ENCODE data around the gene SCUBE3. TPM values are rescaled to one million over a fixed set of nuclear protein-coding genes. Genes with fewer than 3 reads are reported as not detected.

SCUBE3 gene
- total RNA-seq, 1 donor from 2014 or later: 1.2 TPM

- no peak for DNase-seq (ENCODE audit: low spot score)
- no peak for TF ChIP-seq CTCF (IDR thresholded peaks at IDR 0.05; ENCODE audit: unreplicated experiment)
- Mint-ChIP-seq H3K4me1 (ENCODE audit: unreplicated experiment) (peaks cover 13% of the 10 kb centered on the region), H3K36me3 (ENCODE audit: low read depth, unreplicated experiment) (no peaks in the 10 kb centered on the region), H3K9me3 (ENCODE audit: unreplicated experiment) (no peaks in the 10 kb centered on the region), H3K27ac (ENCODE audit: unreplicated experiment) (no peak overlapping the region), H3K27me3 (ENCODE audit: unreplicated experiment) (peaks cover 2% of the 10 kb centered on the region), H3K4me3 (ENCODE audit: unreplicated experiment) (no peak overlapping the region)
These were observed 36.6 kb upstream of the SCUBE3 start for GRCh38 chr6:35177157-35177556.

GRCh38 chr6:35177596-35177995, 36.2 kb upstream of the SCUBE3 start:
- DNase-seq (ENCODE audit: low spot score): no peak
- Mint-ChIP-seq H3K4me1 (ENCODE audit: unreplicated experiment) (peaks cover 13% of the 10 kb centered on the region), H3K27ac (ENCODE audit: unreplicated experiment) (no peak overlapping the region), H3K4me3 (ENCODE audit: unreplicated experiment) (no peak overlapping the region), H3K36me3 (ENCODE audit: low read depth, unreplicated experiment) (no peaks in the 10 kb centered on the region), H3K27me3 (ENCODE audit: unreplicated experiment) (peaks cover 2% of the 10 kb centered on the region), H3K9me3 (ENCODE audit: unreplicated experiment) (no peaks in the 10 kb centered on the region)
- TF ChIP-seq CTCF (IDR thresholded peaks at IDR 0.05; ENCODE audit: unreplicated experiment): no peak

DNA sequence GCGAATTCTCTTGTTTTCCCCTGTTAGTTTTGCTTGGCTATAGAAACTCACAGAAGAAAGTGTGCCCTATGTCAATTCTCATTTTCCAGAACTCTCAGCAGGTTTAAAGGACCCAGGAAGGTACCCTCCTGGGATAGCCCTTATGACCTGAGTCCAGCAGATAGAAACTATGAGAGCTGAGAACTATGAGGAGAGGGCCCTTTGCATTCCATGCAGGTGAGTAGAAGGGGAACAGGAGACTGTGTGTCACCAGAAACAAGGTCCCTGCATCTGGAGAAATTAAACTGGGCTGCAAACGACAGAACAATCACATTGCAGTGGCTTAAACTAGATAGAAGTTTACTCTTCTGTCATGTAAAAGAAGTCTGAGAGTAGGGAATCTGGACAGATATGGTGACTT, 35.7 kb upstream of the SCUBE3 start:
- no peak for DNase-seq (ENCODE audit: low spot score)
- no peak for TF ChIP-seq CTCF (IDR thresholded peaks at IDR 0.05; ENCODE audit: unreplicated experiment)
- no peak overlapping the region for H3K4me3 Mint-ChIP-seq (ENCODE audit: unreplicated experiment)
- peaks cover 2% of the 10 kb centered on the region for H3K27me3 Mint-ChIP-seq (ENCODE audit: unreplicated experiment)
- no peaks in the 10 kb centered on the region for H3K36me3 Mint-ChIP-seq (ENCODE audit: low read depth, unreplicated experiment)
- H3K9me3 Mint-ChIP-seq (ENCODE audit: unreplicated experiment): no peaks in the 10 kb centered on the region
- H3K4me1 Mint-ChIP-seq (ENCODE audit: unreplicated experiment): peaks cover 13% of the 10 kb centered on the region
- no peak overlapping the region for H3K27ac Mint-ChIP-seq (ENCODE audit: unreplicated experiment)

- Mint-ChIP-seq H3K36me3 (ENCODE audit: low read depth, unreplicated experiment) (no peaks in the 10 kb centered on the region), H3K27ac (ENCODE audit: unreplicated experiment) (peak overlapping the region; percentile 30), H3K27me3 (ENCODE audit: unreplicated experiment) (peaks cover 3% of the 10 kb centered on the region), H3K4me1 (ENCODE audit: unreplicated experiment) (peaks cover 9% of the 10 kb centered on the region), H3K9me3 (ENCODE audit: unreplicated experiment) (no peaks in the 10 kb centered on the region), H3K4me3 (ENCODE audit: unreplicated experiment) (no peak overlapping the region)
- no peak for DNase-seq (ENCODE audit: low spot score)
- no peak for TF ChIP-seq CTCF (IDR thresholded peaks at IDR 0.05; ENCODE audit: unreplicated experiment)
These were observed 34.6 kb upstream of the SCUBE3 start for GRCh38 chr6:35178932-35179832.

DNA sequence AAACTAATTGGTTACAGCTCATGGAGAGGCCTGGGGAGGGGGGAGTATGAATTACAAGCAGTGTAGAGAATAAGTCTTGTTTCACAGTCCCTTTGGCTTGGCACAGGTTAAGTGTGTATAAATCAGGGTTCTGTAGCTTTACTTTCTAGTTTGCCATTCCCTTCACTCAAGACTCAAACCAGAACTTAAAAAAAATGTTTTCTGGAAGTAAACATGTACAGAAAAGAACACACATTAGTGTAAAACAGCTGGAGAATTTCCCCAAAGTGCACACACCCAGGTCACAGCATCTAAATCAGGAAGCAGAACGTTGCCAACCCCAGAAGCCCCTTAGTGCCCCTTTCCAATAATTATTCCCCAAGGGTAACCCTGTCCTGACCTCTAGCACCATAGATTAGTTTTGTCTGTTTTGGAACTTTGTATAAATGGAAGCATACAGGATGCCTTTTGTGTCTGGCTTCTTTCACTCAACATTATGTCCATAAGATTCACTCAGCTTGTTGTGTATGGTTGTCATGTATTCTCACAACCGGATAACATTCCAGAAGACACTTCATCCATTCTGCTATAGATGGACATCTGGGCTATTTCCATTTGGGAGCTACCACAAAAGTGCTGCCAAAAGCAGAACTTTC, 33.7 kb upstream of the SCUBE3 start:
- Mint-ChIP-seq H3K9me3 (ENCODE audit: unreplicated experiment) (no peaks in the 10 kb centered on the region), H3K4me1 (ENCODE audit: unreplicated experiment) (peaks cover 15% of the 10 kb centered on the region), H3K27ac (ENCODE audit: unreplicated experiment) (no peak overlapping the region), H3K27me3 (ENCODE audit: unreplicated experiment) (peaks cover 6% of the 10 kb centered on the region), H3K36me3 (ENCODE audit: low read depth, unreplicated experiment) (peaks cover 1% of the 10 kb centered on the region), H3K4me3 (ENCODE audit: unreplicated experiment) (no peak overlapping the region)
- no peak for TF ChIP-seq CTCF (IDR thresholded peaks at IDR 0.05; ENCODE audit: unreplicated experiment)
- DNase-seq (ENCODE audit: low spot score): no peak
